HCT116 (cell line): ENCODE data around the gene KIFAP3. TPM values are rescaled to one million over a fixed set of nuclear protein-coding genes. Genes with fewer than 3 reads are reported as not detected.

Source experiments
- ATAC-seq: fragments of 200-7000 bp; cut with Tn5 transposase; 2 replicates; pipeline ENCODE4 v1.9.1; 2020; ENCODE audit warnings: mild to moderate bottlenecking, moderate library complexity
- BruUV-seq: library from RNA; stranded (reverse); fragments of 400-500 nt; replicated peaks from 2 replicates; lab custom pipeline; 2021; lab: Mats Ljungman, UMichigan
- CTCF ChIA-PET: fragments of 300-600 bp; sonication (Branson Sonifier 250); formaldehyde crosslinking; loops from one replicate; lab custom pipeline; 2021; ENCODE audit warnings: antibody characterized with exemption; lab: Charles Lee
- POLR2A ChIA-PET: fragments of 300-600, 350-600 bp; sonication (Branson Sonifier 250); formaldehyde crosslinking; loops from one replicate; lab custom pipeline; 2021; ENCODE audit warnings: antibody characterized with exemption; lab: Charles Lee
- RAD21 ChIA-PET, 2 experiments: fragments of 300-600 bp; sonication (Branson Sonifier 250); formaldehyde crosslinking; loops; one replicate each; lab custom pipeline; 2023; ENCODE audit warnings: low total read pairs in 2 of 2; ENCODE audit not compliant: uncharacterized antibody in 2 of 2, unreplicated experiment in 2 of 2, low non-redundant PET in 1 of 2; lab: Charles Lee
- DNase-seq: peaks from one replicate; pipeline ENCODE4 v3.0.0-alpha.2; 2010; ENCODE audit warnings: low read depth, low spot score
- H2AFZ ChIP-seq: fragments of 200-600 bp; shearing (Covaris generic), sonication (generic); 2 replicates; pipeline ENCODE4 v1.6.1; 2017; ENCODE audit warnings: low read depth, mixed run types, mixed read lengths, antibody characterized with exemption, low read length; ENCODE audit not compliant: poor library complexity, severe bottlenecking
- H3K27ac ChIP-seq: 2 replicates; pipeline ENCODE4 v1.5.1; 2012; ENCODE audit warnings: low read depth, low read length
- H3K27me3 ChIP-seq: fragments of 200-600 bp; sonication (generic); 2 replicates; pipeline ENCODE4 v1.6.1; 2016; ENCODE audit warnings: mixed run types, low read length, mixed read lengths; ENCODE audit not compliant: insufficient read depth
- H3K36me3 ChIP-seq, 2 experiments: fragments of 200-500 bp in 1 of 2; fragments of 200-600 bp in 1 of 2; sonication (Bioruptor generic) in 1 of 2; sonication (generic) in 1 of 2; 2 replicates each; pipeline versions ENCODE4 v1.5.1 to v1.6.1; 2014 to 2016; ENCODE audit warnings: low read length in 2 of 2, inconsistent platforms in 1 of 2, mixed read lengths in 1 of 2, mixed run types in 1 of 2; ENCODE audit not compliant: insufficient read depth in 2 of 2, control insufficient read depth in 1 of 2
- H3K4me1 ChIP-seq, 2 experiments: fragments of 200-600 bp in 1 of 2; sonication (generic) in 1 of 2; 2 replicates each; pipeline versions ENCODE4 v1.5.1 to v1.6.1; 2012 to 2017; ENCODE audit warnings: low read length in 2 of 2, inconsistent platforms in 1 of 2, mild to moderate bottlenecking in 1 of 2, mixed read lengths in 1 of 2, mixed run types in 1 of 2, moderate library complexity in 1 of 2; ENCODE audit not compliant: insufficient read depth in 2 of 2, control insufficient read depth in 1 of 2
- H3K4me2 ChIP-seq: fragments of 200-600 bp; sonication (generic); 2 replicates; pipeline ENCODE4 v1.6.1; 2017; ENCODE audit warnings: mixed run types, low read length, mixed read lengths
- H3K4me3 ChIP-seq, 2 experiments: fragments of 200-600 bp in 1 of 2; sonication (generic) in 1 of 2; replicated peaks in 1 of 2; 2 replicates each; pipeline ENCODE4 v1.5.1; 2011 to 2016; ENCODE audit warnings: low read length in 2 of 2, control low read depth in 1 of 2, low read depth in 1 of 2, mild to moderate bottlenecking in 1 of 2, mixed read lengths in 1 of 2, mixed run types in 1 of 2
- H3K79me2 ChIP-seq: fragments of 200-600 bp; sonication (generic); 2 replicates; pipeline ENCODE4 v1.6.1; 2017; ENCODE audit warnings: mild to moderate bottlenecking, mixed run types, low read length, moderate library complexity, mixed read lengths; ENCODE audit not compliant: insufficient read depth
- H3K9ac ChIP-seq: fragments of 200-600 bp; sonication (generic); 2 replicates; pipeline ENCODE4 v1.6.1; 2016; ENCODE audit warnings: low read length, mixed read lengths
- H3K9me2 ChIP-seq: fragments of 200-600 bp; sonication (generic), shearing (Covaris generic); 2 replicates; pipeline ENCODE4 v1.6.1; 2017; ENCODE audit warnings: mixed run types, mild to moderate bottlenecking, moderate library complexity; ENCODE audit not compliant: insufficient read depth
- H3K9me3 ChIP-seq, 2 experiments: fragments of 200-500 bp in 1 of 2; fragments of 200-600 bp in 1 of 2; sonication (Bioruptor generic) in 1 of 2; sonication (generic) in 1 of 2; 2 replicates each; pipeline ENCODE4 v1.6.1; 2014 to 2017; ENCODE audit warnings: low read length in 2 of 2, mixed read lengths in 2 of 2, inconsistent platforms in 1 of 2, low read depth in 1 of 2, mild to moderate bottlenecking in 1 of 2, mixed run types in 1 of 2, moderate library complexity in 1 of 2; ENCODE audit not compliant: control insufficient read depth in 1 of 2, insufficient read depth in 1 of 2
- H4K20me1 ChIP-seq: fragments of 200-600 bp; sonication (generic), shearing (Covaris generic); 2 replicates; pipeline ENCODE4 v1.6.1; 2017; ENCODE audit warnings: mixed run types, mild to moderate bottlenecking, moderate library complexity; ENCODE audit not compliant: insufficient read depth
- CBX3 ChIP-seq: IDR thresholded peaks from 2 replicates; pipeline ENCODE4 v1.6.1; 2012; ENCODE audit warnings: low read depth
- ELF1 ChIP-seq: IDR thresholded peaks from 2 replicates; pipeline ENCODE4 v1.6.1; 2012; ENCODE audit warnings: low read depth, borderline replicate concordance
- FOSL1 ChIP-seq: IDR thresholded peaks from 2 replicates; pipeline ENCODE4 v1.6.1; 2012; ENCODE audit warnings: low read depth
- SIN3A ChIP-seq: IDR thresholded peaks from 2 replicates; pipeline ENCODE4 v1.6.1; 2012; ENCODE audit warnings: low read depth
- intact Hi-C: fragments of 100-400 bp; cut with micrococcal nuclease; formaldehyde crosslinking; loops from 2 replicates; pipeline ENCODE4 v1.10.0; 2022
- total RNA-seq: library from RNA; stranded (reverse); gene quantifications from one replicate; pipeline ENCODE4 v1.2.1, GENCODE V29; 2021; ENCODE audit not compliant: unreplicated experiment
- TF ChIP-seq, protein P1 (sequence below): IDR thresholded peaks from 2 replicates; pipeline ENCODE4 v1.6.1; 2012
- TF ChIP-seq, protein P2 (sequence below), 3 experiments: fragments of 200-600 bp in 1 of 3; sonication (generic) in 1 of 3; IDR thresholded peaks in 2 of 3; conservative IDR thresholded peaks in 1 of 3; 2 replicates each; pipeline ENCODE4 v1.5.1; 2012 to 2017; ENCODE audit warnings: low read depth in 2 of 3, low read length in 2 of 3, antibody characterized with exemption in 1 of 3, borderline replicate concordance in 1 of 3, control low read depth in 1 of 3, mild to moderate bottlenecking in 1 of 3, mixed read lengths in 1 of 3, mixed run types in 1 of 3, moderate library complexity in 1 of 3; ENCODE audit not compliant: insufficient read depth in 1 of 3

Gene KIFAP3
- total RNA-seq, 1 experiment from 2014 or later = 10.8 TPM

DNA sequence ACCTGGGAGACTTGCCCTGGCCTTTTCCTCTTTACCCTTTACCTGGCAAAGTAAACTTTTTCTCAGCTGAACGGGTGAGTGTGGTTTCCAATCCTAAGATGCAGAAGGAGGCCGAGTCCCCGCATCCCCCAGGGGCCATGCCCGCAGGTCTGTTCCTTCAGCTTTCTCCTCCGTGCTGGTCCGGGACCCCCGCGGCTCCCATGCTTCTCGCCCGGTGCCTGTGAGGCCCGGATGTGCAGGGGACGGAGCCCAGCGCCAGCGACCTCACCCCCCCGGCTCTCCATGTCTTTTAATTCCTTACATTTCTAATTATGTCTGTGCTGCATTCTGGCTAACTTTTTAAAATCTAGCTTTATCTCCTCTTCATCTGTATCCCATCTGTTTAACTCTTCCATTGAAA lies 159.3 kb downstream of the KIFAP3 start:
- H2AFZ ChIP-seq = no peak overlapping the region
- H3K9ac ChIP-seq = no peak overlapping the region
- no peak overlapping the region for H3K4me3 ChIP-seq
- no peaks in the 10 kb centered on the region for H3K79me2 ChIP-seq
- BruUV-seq = no TSS peak
- H3K27ac ChIP-seq = no peak overlapping the region
- H3K4me1 ChIP-seq = peaks cover 0 to 9% of the 10 kb centered on the region in 2 experiments; a peak in 2 of 4 replicates
- no peaks in the 10 kb centered on the region for H3K9me3 ChIP-seq
- POLR2A ChIA-PET = no interaction called here
- H3K36me3 ChIP-seq = no peaks in the 10 kb centered on the region
- no peaks in the 10 kb centered on the region for H3K27me3 ChIP-seq
- ATAC-seq (no peak), DNase-seq (no peak)
- CTCF ChIA-PET = no interaction called here
- no peaks in the 10 kb centered on the region for H3K9me2 ChIP-seq
- RAD21 ChIA-PET = no interaction called here
- no peaks in the 10 kb centered on the region for H4K20me1 ChIP-seq
- H3K4me2 ChIP-seq = no peak overlapping the region; the same call in 1 of the 2 replicates
- intact Hi-C loops = no loop called here
- TF ChIP-seq, protein P1, sequence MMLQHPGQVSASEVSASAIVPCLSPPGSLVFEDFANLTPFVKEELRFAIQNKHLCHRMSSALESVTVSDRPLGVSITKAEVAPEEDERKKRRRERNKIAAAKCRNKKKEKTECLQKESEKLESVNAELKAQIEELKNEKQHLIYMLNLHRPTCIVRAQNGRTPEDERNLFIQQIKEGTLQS = no peak
- TF ChIP-seq, protein P2, sequence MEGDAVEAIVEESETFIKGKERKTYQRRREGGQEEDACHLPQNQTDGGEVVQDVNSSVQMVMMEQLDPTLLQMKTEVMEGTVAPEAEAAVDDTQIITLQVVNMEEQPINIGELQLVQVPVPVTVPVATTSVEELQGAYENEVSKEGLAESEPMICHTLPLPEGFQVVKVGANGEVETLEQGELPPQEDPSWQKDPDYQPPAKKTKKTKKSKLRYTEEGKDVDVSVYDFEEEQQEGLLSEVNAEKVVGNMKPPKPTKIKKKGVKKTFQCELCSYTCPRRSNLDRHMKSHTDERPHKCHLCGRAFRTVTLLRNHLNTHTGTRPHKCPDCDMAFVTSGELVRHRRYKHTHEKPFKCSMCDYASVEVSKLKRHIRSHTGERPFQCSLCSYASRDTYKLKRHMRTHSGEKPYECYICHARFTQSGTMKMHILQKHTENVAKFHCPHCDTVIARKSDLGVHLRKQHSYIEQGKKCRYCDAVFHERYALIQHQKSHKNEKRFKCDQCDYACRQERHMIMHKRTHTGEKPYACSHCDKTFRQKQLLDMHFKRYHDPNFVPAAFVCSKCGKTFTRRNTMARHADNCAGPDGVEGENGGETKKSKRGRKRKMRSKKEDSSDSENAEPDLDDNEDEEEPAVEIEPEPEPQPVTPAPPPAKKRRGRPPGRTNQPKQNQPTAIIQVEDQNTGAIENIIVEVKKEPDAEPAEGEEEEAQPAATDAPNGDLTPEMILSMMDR (IDR thresholded peaks at IDR 0.05 in 2 of 3, conservative IDR thresholded peaks at IDR 0.05 in 1 of 3; ENCODE audit: borderline replicate concordance in 1 of 3, insufficient read depth in 1 of 3, low read depth in 2 of 3, low read length in 2 of 3) = no peak
- TF ChIP-seq ELF1 (no peak), CBX3 (no peak), FOSL1 (no peak)

DNA sequence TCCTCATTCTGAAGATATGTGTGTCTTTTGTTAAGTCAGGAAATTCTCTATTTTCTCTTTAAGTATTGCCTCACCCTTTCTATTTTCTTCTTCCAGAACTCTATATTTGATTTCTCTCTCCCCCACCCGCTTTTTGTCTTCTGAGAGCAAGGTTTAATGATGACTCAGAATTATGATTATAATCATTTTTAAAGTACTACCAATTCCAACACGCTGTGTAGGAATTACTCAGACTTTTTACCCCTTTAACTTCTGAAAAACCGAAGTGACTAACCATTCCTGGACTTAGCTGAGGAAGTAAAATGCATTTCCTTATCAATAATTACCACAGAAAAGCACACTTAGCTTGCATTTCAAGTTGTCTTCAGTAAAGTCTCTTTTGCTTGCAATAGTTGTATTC lies 160.0 kb downstream of the KIFAP3 start:
- intact Hi-C loops = no loop called here
- Histone ChIP-seq H3K4me2 (peak overlapping the region; percentile 17; the same call in 1 of the 2 replicates), H3K9ac (no peak overlapping the region), H3K9me3 (no peaks in the 10 kb centered on the region), H3K27me3 (no peaks in the 10 kb centered on the region), H3K79me2 (no peaks in the 10 kb centered on the region), H4K20me1 (no peaks in the 10 kb centered on the region), H3K4me1 (peaks cover 0 to 9% of the 10 kb centered on the region in 2 experiments; a peak in 2 of 4 replicates), H3K4me3 (no peak overlapping the region), H3K9me2 (no peaks in the 10 kb centered on the region), H3K36me3 (no peaks in the 10 kb centered on the region), H3K27ac (no peak overlapping the region), H2AFZ (no peak overlapping the region)
- ATAC-seq = no peak
- ChIA-PET CTCF (no interaction called here), POLR2A (no interaction called here), RAD21 (no interaction called here)
- TF ChIP-seq FOSL1 (0 out of 2 replicates have a peak, but pooled peaks have one; percentile 23), SIN3A (no peak)
- DNase-seq = no peak
- BruUV-seq = no TSS peak
